Testis (tissue), 3 donors: Measurements from ENCODE around the gene DIAPH1. TPM values are rescaled to one million over a fixed set of nuclear protein-coding genes. Genes with fewer than 3 reads are reported as not detected.

Experiments used
- DNase-seq: peaks from one replicate; pipeline ENCODE4 v3.0.0-alpha.2; 2019
- H3K27ac ChIP-seq, 2 donors: fragments of 200-600 bp; sonication (generic); one replicate each; pipeline ENCODE4 v1.5.1; 2019
- H3K27me3 ChIP-seq: fragments of 200-600 bp; sonication (generic); one replicate; pipeline ENCODE4 v1.5.1; 2019
- H3K36me3 ChIP-seq: fragments of 200-600 bp; sonication (generic); one replicate; pipeline ENCODE4 v1.5.1; 2017; ENCODE audit warnings: low read depth; ENCODE audit errors: missing control alignments
- H3K4me1 ChIP-seq: fragments of 200-600 bp; sonication (generic); one replicate; pipeline ENCODE4 v1.5.1; 2019
- H3K4me3 ChIP-seq, 2 donors: fragments of 200-600 bp; sonication (generic); one replicate each; pipeline ENCODE4 v1.5.1; 2017 to 2019
- H3K9me3 ChIP-seq: fragments of 200-600 bp; sonication (generic); one replicate; pipeline ENCODE4 v1.5.1; 2017
- POLR2A ChIP-seq: fragments of 450-650 bp; IDR thresholded peaks from one replicate; pipeline ENCODE4 v1.6.1; 2017; ENCODE audit warnings: antibody characterized with exemption, mild to moderate bottlenecking, moderate library complexity
- WGBS, 2 donors: methylation state at CpG; one replicate each; pipeline ENCODE4 v1.1.5; 2018; 5-methylcytosine and 5-hydroxymethylcytosine counted together
- intact Hi-C: fragments of 100-400 bp; cut with DNase I; formaldehyde crosslinking; loops from one replicate; pipeline ENCODE4 v1.15.1; 2023; ENCODE audit warnings: low total_unique reads
- polyA plus RNA-seq: library from polyadenylated mRNA; stranded (reverse); fragments of 350-450 nt; fragmentation: Illumina TruSeq; extraction: RNeasy Lipid Tissue Mini Kit (QIAGEN cat#74804); gene quantifications from one replicate; pipeline ENCODE4 v1.2.3, GENCODE V29; 2014; ENCODE audit warnings: low read depth, low replicate concordance; ENCODE audit not compliant: insufficient read depth
- total RNA-seq, 2 donors: library from RNA; depleted of rRNA; stranded (reverse); fragments of >200 nt; gene quantifications; one replicate each; pipeline ENCODE4 v1.2.3, GENCODE V29; 2016
- TF ChIP-seq, protein P1 (sequence below), 3 experiments: fragments of 450-650 bp in 2 of 3; fragments of 200-600 bp in 1 of 3; sonication (generic) in 1 of 3; IDR thresholded peaks; one replicate each; pipeline ENCODE4 v1.5.1; 2016 to 2019; ENCODE audit warnings: antibody characterized with exemption in 3 of 3, mild to moderate bottlenecking in 2 of 3, moderate library complexity in 1 of 3

Gene DIAPH1
- total and polyA plus RNA-seq, 3 donors from 2014 or later, result 53.7 to 77.5 (median 58.2) TPM

GRCh38 chr5:141547921-141548320 is 70.9 kb downstream of the DIAPH1 start:
- Histone ChIP-seq H3K4me1 (no peaks in the 10 kb centered on the region), H3K4me3 (no peak overlapping the region), H3K27me3 (no peaks in the 10 kb centered on the region), H3K36me3 (no peaks in the 10 kb centered on the region), H3K27ac (no peak overlapping the region), H3K9me3 (no peaks in the 10 kb centered on the region)
- DNase-seq, result no peak
- 97 to 99% methylated on average over 5 of the region's 5 CpGs for WGBS, 2 donors
- intact Hi-C loops, result no loop called here
- TF ChIP-seq, protein P1, sequence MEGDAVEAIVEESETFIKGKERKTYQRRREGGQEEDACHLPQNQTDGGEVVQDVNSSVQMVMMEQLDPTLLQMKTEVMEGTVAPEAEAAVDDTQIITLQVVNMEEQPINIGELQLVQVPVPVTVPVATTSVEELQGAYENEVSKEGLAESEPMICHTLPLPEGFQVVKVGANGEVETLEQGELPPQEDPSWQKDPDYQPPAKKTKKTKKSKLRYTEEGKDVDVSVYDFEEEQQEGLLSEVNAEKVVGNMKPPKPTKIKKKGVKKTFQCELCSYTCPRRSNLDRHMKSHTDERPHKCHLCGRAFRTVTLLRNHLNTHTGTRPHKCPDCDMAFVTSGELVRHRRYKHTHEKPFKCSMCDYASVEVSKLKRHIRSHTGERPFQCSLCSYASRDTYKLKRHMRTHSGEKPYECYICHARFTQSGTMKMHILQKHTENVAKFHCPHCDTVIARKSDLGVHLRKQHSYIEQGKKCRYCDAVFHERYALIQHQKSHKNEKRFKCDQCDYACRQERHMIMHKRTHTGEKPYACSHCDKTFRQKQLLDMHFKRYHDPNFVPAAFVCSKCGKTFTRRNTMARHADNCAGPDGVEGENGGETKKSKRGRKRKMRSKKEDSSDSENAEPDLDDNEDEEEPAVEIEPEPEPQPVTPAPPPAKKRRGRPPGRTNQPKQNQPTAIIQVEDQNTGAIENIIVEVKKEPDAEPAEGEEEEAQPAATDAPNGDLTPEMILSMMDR (IDR thresholded peaks at IDR 0.05), result no peak
- TF ChIP-seq POLR2A, result no peak

DNA sequence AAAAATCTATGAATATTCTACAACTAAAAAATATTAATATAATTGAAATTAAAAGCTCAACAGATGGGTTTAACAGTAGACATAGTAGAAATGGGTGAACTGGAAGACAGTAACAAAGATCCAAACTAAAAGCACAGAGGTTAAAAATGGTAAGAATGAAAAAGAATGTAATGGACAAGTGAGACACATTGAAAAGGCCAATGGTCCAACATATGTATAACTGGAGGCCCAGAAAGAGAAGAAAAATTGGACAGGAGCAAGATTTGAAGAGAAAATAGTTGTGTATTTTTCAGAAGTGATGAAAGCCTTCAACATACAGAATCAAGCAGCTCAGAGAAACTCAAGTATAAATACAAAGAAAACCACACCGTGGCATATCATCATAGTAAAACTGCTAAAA is 71.3 kb downstream of the DIAPH1 start:
- 97 to 100% methylated on average over 1 of the region's 1 CpG for WGBS, 2 donors
- Histone ChIP-seq H3K9me3 (no peaks in the 10 kb centered on the region), H3K4me3 (no peak overlapping the region), H3K36me3 (no peaks in the 10 kb centered on the region), H3K4me1 (no peaks in the 10 kb centered on the region), H3K27me3 (no peaks in the 10 kb centered on the region), H3K27ac (no peak overlapping the region)
- TF ChIP-seq, protein P1 (IDR thresholded peaks at IDR 0.05), result no peak
- no peak for TF ChIP-seq POLR2A
- intact Hi-C loops, result no loop called here
- DNase-seq, result no peak

GRCh38 chr5:141543053-141543452 is 75.7 kb downstream of the DIAPH1 start:
- no peaks in the 10 kb centered on the region for H3K27me3 ChIP-seq
- intact Hi-C loops, result no loop called here
- TF ChIP-seq POLR2A, result no peak
- TF ChIP-seq, protein P1 (IDR thresholded peaks at IDR 0.05), result no peak
- H3K4me3 ChIP-seq, result no peak overlapping the region
- DNase-seq, result no peak
- H3K36me3 ChIP-seq, result no peaks in the 10 kb centered on the region
- H3K27ac ChIP-seq, result no peak overlapping the region
- no peaks in the 10 kb centered on the region for H3K4me1 ChIP-seq
- H3K9me3 ChIP-seq, result no peaks in the 10 kb centered on the region
- 85 to 86% methylated on average over 2 of the region's 2 CpGs for WGBS, 2 donors

GRCh38 chr5:141534492-141535213 is 84.1 kb downstream of the DIAPH1 start:
- WGBS, 2 donors, result 89 to 92% methylated on average over 4 of the region's 4 CpGs
- intact Hi-C loops, result no loop called here

DNA sequence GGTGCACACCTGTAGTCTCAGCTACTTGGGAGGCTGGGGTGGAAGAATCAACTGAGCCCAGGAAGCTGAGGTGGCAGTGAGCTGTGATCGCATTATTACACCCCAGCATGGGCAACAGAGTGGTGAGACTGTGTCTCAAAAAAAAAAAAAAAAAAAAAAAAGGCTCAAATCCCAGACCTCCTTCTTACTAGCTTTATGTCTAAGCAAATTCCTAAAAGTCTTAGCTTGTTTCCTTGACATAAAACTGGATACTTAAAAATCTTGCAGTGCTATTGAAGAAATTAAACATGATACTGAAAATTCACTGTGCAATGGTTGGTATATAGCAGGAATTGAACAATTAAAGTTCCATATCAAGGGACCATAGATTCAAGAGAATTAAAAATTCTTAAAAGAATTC is 84.9 kb downstream of the DIAPH1 start:
- 96 to 100% methylated on average over 1 of the region's 1 CpG for WGBS, 2 donors
- no peak for TF ChIP-seq POLR2A
- TF ChIP-seq, protein P1 (IDR thresholded peaks at IDR 0.05), result no peak
- H3K9me3 ChIP-seq, result no peaks in the 10 kb centered on the region
- H3K36me3 ChIP-seq, result no peaks in the 10 kb centered on the region
- intact Hi-C loops, result no loop called here
- no peak overlapping the region for H3K4me3 ChIP-seq
- H3K27me3 ChIP-seq, result no peaks in the 10 kb centered on the region
- peaks cover 14% of the 10 kb centered on the region for H3K4me1 ChIP-seq
- no peak for DNase-seq
- no peak overlapping the region for H3K27ac ChIP-seq

More at GRCh38 chr5:141534492-141535213, 84.1 kb downstream of the DIAPH1 start:
- H3K27me3 ChIP-seq, result no peaks in the 10 kb centered on the region
- no peak for TF ChIP-seq POLR2A
- H3K27ac ChIP-seq, result no peak overlapping the region
- no peak for DNase-seq
- H3K4me1 ChIP-seq, result peaks cover 7% of the 10 kb centered on the region
- H3K36me3 ChIP-seq, result no peaks in the 10 kb centered on the region
- H3K9me3 ChIP-seq, result no peaks in the 10 kb centered on the region
- H3K4me3 ChIP-seq, result no peak overlapping the region
